GM21360 (cell line): ENCODE data around the gene FGF14.
A peak's percentile ranks its signal among the peaks of the same experiment; 100 is the strongest.

Experiments
- ATAC-seq: cut with Tn5 transposase; IDR thresholded peaks from one replicate; pipeline ENCODE4 v1.9.1; 2021; ENCODE audit warnings: mild to moderate bottlenecking, moderate library complexity; ENCODE audit not compliant: unreplicated experiment

FGF14 gene

GRCh38 chr13:102401766-102402165 lies at the start of gene FGF14:
Gene FGF14 (minus strand): TSS chr13:102402048.
- ATAC-seq, result no peak

DNA sequence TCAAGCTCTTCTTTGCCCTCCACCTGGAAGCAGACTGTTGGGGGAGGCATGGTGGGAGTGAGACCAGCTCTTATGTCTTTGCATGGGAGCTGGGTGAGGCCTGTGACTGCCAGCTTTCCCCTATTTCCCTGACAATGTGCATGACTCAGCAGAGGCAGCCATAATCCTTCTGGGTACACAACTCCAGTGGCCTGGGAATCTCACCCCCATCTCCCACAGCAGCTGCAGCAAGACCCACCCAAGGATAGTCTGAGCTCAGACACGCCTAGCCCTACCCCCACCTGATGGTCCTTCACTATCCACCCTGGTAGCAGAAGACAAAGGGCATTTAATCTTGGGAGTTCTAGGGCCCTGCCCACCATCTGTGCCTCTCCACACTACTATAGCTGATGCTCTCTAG lies 41.4 kb upstream of the FGF14 start:
- ATAC-seq, result no peak

GRCh38 chr13:102441085-102441484 lies 39.2 kb upstream of the FGF14 start:
- peak; percentile 44 for ATAC-seq

GRCh38 chr13:102440259-102440936 lies 38.5 kb upstream of the FGF14 start:
- peak; percentile 53 for ATAC-seq

- ATAC-seq, result no peak
Observed at GRCh38 chr13:102422690-102423089, 20.8 kb upstream of the FGF14 start.

GRCh38 chr13:102405499-102406100 lies 3.8 kb upstream of the FGF14 start:
- ATAC-seq, result no peak

DNA sequence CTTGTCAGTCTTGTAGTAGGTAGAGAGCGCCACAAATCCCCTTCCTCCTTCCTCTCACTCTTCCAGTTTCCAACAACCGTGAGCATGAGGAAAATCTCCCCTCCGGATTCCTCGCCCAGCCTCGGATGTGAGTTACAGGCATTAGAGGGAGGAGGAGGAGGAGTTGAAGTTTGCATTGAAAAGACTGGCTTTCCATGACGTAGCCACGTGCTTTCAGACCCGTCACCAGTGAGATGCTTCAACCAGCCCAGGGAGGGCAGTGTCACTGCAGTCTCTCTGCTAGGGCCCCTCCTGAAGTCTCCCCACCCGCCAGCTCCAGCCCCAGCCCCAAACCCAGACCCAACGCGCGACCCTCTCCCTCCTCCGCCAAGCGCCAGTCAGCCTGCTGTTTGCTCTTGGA lies 442 bp upstream of the FGF14 start:
- peak; percentile 45 for ATAC-seq

- ATAC-seq, result no peak
Observed at GRCh38 chr13:102401265-102401664, 583 bp downstream of the FGF14 start.

- ATAC-seq, result no peak
Observed at GRCh38 chr13:102400675-102401145, 1.1 kb downstream of the FGF14 start.

DNA sequence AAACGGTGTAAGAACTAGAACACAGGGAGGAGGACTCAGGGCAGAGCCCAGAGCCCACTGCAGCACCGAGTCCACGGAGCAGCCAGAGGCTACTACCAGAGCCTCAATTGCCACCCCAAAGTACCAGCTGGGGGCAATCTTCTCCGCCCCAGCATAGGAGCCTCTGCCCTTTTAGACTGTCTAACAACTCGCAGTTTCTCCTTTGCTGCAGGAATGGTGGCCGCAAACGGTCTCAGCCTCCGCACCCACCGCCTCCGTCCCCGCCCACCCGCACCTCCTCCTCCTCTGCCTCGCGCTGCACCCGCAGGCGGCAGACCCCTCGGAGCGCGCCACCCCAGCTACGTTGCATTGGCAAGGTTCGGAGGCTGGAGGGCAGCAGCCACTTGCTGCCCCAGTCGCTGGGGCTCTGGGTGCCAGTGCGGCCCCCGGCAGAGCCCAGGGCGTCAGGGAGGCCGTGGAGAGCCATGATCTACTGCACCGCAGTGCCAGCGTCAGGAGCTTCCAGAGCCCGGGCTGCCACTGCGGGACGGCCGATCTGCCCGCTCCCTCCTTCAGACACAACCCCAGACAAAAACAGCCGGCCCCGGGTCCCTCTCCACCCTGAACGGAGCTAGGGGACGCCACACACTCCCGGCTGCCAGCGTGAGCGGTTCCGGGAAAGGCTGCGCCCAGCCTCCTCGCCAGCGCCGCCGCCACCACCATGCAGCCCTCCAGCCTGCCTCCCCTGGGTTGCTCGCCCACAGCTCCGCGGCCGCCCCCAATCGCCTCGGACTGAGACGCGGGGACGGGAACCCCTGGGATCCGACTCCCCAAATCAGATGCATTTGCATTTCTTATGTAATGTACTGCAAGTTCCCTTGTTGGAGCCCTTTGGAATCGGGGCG lies 1.8 kb downstream of the FGF14 start:
- no peak for ATAC-seq

DNA sequence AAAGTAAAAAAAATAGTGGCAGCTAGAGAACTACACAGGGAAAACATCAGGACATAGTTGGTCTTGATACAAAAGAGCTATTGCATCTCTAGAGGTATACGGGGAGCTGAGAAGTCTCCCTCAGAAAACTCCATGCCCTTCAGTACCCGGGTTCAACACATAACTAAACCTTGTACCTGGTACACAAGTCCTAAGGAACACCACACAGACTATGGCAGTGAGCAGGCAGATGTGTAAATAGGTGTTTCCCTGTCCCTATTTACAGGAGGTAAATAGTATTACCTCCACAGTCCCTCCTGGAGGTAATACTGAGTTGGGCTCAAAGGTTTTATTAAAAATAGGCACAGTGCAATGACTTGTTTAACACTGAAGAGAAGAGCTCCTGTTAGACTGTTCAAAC lies 5.9 kb downstream of the FGF14 start:
- ATAC-seq, result no peak

GRCh38 chr13:102395174-102395573 lies 6.7 kb downstream of the FGF14 start:
- no peak for ATAC-seq

DNA sequence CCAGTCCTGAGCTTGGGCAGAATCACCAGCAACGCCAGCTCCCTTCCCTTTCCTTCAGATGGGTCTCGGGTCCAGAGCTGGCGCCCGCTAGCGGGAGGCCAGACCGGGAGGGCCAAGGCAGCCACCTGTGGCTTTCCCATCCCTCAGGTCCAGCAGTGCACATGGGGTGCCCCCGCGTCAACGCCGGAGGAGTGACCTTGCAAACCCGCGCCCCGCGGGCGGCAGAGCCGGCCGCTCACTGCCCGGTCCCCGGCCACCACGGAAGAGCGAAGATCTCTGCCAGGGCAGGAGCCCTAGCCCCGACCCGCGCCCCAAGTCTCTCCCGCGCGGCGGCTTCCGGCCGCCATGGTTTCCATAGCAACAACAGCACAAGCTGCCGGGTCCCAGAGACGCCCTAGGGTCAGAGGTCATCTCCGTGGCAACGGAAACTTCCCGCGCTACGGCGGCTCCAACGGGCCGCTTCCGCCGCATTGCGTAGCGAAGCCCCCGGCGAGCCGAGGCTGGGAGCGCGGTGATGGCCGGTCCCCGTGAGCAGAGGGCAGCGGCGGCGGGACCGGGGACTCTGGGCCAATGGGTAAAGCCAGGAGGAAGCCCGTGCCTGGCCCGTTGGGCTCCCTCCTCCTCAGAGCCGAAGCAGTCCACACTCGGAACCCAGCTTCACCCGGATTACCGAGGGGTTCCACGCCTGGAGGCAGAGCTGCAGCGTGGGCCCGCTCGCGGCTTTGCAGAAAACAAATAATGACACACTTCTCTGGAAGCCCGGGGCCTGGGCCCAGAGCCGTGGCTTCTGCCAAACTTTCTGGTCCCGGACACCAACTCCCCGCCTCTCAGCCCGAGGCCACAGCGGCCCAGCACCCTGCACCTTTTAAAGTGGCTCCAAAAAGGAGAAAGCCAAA lies 7.4 kb downstream of the FGF14 start:
- ATAC-seq, result peak; percentile 96

DNA sequence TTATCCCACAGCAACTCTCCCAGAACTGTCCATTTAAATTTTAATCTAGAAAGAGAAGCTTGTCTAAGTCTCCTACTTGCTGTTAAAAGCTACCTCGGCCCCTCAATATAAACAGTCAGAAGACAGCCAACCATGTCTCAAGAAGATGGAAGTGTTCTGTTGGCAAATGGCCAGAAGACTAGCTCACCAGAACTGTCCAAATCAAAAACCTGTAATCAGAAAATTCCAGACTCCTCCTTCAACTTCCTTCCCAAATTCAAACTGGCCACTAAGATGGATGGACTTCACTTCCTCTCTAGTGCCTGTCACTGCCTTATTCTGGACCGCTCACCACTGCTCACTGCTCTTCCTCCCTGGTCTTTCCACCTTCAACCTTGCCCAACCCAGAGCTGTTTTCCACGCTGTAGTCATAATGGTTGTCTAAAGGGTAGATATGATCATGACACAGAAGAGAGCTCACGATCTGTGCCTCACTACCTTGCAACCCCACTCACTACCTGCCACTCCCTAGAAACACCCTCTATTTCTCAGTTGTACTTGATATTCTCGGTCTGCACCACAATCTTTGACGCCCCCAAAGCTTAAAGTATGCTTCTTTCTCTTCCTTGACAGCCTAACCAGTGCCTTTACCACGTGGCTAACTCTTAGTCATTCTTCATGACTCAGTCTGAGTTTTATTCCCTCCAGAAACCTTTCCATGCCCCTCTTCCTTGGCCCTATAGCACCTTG lies 9.2 kb downstream of the FGF14 start:
- no peak for ATAC-seq

- ATAC-seq, result no peak
Observed at GRCh38 chr13:102386461-102386860, 15.4 kb downstream of the FGF14 start.

DNA sequence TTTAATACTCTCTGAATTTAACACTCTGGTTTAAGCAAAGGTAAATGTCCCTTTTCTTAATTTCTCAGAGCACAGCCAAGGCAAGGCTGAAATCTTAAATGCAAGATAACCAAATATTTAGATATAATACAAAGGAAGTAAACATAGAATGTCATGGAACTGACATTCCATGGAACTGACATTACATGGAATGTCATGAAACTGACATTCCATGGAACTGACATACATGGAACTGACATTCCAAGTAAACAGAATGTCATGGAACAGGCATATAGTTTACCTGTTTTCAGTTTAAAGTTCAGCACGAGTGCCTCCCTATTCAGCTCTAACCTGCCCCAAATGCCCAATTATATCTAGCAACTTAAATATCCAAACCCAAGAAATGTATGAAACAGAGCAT lies 21.8 kb downstream of the FGF14 start:
- ATAC-seq, result no peak

DNA sequence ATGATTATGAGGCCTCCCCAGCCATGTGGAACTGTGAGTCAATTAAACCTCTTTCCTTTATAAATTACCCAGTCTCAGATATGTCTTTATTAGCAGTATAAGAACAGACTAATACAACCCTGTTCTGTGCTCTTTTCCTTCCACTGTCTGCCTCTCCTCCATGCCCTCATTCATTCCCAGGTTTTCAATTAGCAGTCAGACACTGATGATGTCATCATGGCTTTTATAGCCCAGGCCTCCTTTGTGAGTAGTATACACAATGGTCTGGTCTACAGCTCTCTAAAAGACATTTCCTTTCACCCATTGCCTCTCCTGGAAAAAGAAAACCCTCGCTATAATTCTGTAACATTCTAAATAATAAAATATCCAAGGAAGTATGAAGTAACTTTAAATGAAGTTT lies 25.5 kb downstream of the FGF14 start:
- no peak for ATAC-seq

DNA sequence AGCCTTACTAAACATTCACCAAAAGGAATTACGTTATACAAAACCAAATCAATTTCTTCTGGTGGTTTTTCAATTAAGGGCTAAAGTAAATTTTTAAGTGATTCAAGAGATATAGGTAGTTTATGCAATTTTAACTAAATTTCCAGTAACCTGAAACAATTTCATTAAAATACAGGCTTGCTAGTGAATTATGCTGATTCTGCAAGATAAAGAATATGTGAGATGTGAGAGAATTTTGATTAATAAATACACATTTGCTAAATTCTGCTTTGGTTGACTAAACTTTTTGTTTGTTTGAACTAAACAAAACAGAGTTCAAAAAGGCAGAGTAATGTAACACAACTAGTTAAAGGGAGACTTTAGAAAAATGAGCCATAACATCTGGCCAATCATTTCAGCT lies 27.1 kb downstream of the FGF14 start:
- ATAC-seq, result no peak

DNA sequence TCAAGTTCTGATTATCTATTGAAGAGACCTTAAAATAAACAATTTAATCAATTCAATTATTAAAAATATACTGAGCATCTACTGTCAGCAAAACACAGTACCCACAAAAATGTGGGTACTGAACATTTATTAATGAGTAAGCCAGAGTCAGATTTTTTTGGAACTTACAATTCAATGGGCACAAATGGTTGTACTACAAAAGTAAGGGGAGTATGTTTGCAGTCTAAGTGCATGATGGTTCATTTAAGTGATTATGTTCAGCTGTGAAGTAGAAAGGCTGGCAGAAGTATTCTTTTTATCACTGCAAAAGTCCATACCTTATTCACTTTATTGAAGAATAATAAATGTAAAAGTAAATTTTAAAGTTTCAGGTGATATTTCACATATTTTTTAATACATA lies 27.6 kb downstream of the FGF14 start:
- no peak for ATAC-seq

GRCh38 chr13:102373221-102373620 lies 28.6 kb downstream of the FGF14 start:
- ATAC-seq, result no peak
